NCI-H446 (cell line): ENCODE results near the gene SLCO2B1.
A peak's percentile ranks its signal among the peaks of the same experiment; 100 is the strongest.

Source experiments
- DNase-seq, 2 experiments: peaks; one replicate each; lab custom pipeline; 2025; lab: John Stamatoyannopoulos, UW

Gene SLCO2B1

DNA sequence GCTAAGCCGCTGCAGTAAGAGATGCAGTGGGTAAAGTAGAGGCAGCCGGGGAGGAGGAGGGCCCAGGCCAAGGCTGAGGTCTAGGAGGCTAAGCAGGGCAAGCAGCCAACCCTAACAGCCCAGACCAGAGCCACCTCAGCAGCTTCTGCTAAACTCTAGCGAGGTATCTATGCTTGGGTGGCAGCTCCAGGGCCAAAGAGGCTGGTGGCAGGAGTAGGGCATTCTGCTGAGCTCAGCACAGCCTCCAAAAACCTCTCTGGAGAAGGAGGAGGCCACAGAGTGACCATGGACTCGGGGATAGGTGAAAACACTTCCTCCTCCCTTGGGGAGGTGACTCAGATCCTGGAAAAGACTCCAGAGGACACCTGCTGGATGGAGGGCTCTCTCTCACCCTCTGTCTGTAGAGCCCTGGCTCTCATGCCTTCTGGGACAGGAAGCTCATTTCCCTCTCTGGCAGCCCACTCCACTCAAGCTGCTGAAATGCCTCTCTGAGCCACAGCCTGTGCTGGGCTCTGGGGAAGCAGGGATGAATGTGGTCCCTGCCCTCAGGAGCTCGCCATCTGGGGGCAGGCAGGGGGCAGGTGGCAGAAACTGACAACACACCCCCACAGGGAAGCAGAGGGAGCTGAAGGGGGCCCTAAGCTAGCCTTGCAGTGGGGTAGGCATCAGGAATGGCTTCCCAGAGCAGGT is 73.2 kb downstream of the SLCO2B1 start:
- peak in 1 of 2 experiments; percentile 38 for DNase-seq

DNA sequence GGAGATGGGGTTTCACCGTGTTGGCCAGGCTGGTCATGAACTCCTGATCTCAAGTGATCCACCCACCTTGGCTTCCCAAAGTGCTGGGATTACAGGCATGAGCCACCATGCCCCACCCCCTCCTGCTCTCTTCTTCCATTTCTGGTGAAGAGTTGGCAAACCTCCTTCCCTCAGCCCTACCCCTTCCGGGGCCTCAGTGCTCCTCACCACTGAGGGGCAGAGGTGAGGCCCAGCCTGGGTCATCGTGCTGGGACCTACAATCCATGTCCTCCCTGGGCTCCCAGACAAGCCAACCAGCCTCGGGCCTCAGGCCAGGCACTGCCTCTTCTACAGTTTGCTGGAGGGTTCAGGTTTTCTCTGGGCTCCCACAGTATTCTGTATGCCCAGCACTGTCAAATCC is 74.9 kb downstream of the SLCO2B1 start:
- no peak for DNase-seq

DNA sequence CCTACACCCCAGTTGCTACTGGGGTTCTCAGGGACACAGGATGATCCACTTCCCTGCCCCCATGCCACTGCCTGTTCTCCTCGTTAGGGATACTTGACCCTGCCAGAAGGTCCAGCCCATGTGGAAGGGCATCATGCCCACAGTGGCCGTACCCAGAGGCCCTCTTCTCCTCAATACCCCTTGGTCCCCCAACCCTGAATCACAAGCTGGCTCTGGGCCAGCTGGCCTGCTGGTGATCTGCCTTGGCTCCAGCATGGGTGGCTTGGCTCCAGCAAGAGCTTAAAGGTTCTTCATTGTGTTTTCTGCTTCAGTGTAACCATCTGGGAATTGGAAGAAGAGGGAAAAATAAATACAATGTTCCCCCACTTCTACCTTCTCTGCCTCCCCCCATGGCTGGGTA is 78.6 kb downstream of the SLCO2B1 start:
- peak; percentile 71 to 86 for DNase-seq

DNA sequence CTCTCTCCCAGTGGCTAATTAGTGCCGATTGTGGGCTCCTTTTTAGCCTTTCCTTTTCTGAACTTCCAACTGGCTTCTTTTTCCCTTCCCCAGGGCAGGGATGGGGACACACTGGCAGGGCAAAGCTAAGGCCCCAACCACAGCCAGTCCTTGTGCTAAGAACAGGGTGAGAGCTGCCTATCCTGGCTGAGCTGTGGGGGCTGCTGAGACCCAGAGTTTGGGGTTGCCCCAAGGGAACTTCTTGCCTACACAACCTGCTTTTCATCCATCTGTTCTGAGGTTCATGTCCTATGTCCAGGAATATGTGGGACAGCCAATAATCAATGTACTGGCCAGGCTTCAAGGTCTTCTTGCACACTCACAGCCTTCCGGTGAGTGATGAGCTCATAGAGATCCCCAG is 79.7 kb downstream of the SLCO2B1 start:
- no peak for DNase-seq

DNA sequence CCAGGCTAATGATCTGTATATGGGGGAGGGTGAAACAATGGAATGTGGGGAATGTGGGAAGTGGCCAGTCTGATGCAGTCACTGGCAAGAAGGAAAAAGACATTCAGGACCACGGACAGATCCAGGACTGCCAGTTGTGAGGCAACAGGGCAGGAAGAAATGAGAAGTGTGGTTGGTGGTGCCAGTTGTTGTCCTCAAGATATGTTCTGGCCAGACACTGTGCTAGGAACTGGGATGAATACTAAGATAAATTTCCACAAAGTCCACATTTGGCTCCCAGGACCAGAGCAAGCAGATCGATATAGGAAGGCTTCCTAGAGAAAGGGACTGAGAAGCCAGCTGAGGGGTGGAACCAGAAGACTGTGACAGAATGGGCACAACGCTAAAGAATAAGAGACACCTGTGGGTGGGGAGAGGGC is 82.9 kb downstream of the SLCO2B1 start:
- peak in 1 of 2 experiments; percentile 10 for DNase-seq

DNA sequence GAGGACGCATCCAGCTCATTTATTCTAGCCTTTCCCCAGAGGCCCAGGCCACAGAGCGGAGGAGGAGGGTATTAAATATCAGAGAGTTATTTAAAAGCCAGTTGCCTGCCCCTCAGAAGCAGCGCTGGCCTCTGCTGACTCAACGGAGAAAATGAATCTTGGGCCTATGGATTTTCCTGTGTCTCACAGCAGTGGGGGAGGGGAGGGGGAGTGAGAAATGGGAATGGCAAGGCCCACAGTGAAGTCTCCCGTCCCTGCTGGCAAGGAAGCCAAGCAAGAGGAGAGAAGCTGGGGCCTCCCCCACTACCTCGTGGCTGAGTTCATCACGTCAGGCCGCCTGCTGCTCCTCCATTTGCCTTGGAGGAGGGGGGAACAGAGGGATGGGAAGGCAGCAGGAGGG is 85.2 kb downstream of the SLCO2B1 start:
- DNase-seq = peak in 1 of 2 experiments; percentile 56

DNA sequence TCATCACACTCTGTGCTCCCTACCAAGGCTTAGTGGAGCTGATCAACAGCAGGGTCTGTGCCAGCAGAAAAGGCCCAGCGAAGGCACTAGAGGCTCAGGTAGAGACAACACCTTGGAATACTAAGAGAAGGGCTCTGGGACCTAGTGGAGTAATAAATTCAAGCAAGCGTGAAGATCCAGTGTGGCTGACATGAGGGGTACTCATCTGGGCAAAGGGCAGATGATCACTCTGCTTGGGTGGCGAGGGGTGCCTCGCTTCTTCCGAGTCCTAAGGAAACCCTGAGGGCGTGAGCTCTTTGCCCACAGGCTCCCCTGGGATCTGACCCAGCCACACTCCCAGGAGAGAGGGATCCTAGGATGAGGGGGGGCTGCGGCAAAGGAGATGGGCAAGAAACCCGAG is 86.1 kb downstream of the SLCO2B1 start:
- no peak for DNase-seq

DNA sequence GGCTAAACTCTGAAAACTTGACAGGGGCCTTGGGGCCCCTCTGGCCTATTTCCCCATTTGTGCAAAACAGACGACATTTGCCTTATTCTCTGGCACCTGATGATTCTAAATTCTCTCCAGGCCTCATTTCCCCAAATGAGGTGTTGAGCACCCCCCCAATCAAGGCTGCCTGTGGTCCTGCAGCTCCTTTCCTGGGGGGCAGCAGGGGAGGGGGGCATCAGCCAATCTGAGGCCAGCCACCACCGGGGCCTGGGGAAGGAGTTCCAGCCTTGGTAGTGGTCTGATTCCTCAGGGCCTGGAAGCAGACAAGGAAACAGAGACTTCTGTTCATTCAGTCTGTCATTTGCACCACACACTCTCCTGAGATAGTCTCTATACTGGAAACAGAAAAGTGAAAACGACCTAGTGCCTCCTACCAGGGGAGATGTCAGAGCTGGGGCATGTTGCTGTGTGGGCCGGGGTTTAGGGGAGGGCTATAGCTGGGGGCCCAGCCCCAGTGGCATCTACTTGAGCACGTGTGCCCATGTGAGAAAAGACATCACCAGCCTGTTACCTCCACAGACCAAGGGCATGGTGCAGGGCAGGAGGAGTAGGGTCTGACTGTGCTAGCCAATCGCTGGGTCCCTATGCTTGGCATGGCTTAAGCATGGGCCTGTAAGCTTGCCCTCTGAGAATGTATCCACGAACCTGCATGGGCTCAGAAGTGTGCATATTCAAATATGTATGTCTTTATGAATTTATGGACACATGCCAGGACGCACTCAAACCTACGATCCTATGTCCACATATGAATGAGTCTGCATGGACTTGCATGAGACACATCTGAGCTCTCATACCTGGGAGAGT is 87.9 kb downstream of the SLCO2B1 start:
- DNase-seq = no peak

DNA sequence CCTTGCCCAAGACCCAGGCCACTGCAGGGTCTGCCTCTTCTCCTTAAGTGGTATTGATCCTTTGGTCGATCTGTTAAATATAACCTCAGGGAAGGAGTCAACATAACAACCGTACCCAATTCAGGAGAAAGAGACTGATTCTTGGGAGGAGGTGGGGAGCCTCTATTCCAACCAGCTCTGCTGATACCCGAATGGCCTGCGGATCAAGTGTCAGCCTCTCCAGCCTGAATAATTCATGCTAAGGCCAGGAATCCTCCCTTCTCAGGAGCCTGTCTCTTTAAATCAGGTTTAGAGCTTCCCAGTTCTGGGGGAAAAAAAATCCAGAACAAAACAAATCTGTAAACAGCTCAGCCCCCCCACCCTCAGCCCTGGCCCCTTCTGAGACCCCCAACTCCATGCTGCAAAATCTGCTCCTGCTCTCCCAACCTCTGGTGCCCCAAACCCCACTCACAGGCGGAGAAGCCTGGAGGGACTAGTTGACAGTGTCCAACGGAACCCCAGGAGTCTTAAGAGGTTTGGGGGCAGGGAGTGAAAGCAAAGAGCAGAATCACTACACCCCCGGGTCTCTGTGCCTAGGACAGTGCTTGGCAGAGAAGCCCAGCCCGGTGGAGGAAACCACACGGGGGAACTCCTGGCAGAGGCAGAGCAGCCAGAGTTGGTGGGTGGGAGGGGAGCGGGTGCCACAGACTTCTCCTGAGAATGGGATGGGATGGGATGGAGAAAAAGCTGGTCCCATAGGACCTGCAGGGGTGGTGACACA is 88.8 kb downstream of the SLCO2B1 start:
- DNase-seq = no peak

DNA sequence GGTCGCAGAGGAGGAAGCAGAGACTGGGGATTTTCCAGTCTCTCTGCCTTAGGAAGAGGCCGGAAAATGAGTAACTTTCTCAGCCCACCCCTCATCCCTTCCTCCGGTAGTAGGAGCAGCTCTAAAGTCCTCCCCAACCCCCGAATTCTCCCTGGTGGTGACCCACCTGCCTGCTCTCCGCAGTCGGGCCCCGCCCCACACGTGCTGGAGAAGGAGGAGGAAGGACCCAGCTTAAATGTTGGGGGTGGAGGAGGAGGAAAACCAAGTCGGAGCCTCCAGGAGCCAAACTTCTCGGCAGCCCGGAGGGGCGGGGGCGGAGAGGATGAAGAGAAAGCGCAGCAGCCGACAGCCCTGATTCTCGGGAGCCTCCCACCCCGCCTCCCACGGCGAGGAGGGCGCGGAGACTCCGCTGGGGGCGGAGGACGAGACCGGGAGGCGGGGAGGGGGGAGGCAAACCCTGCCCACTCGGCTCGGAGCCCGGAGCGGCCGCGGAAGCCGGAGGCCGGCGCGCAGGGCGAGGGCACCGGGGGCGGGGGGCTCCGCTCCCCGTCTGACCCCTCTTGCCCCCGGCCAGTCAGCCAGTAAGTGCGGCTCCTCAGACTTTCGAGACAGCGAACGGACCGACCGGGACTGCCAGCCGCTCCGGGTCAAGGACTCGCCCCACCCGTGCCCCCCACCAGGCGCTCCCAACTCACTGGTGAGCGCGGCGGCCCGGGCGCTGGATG is 89.6 kb downstream of the SLCO2B1 start, which contains the start of gene TPBGL:
TSS of gene TPBGL (plus strand) at position 464 of the 725 bp plus-strand sequence. CDS start 276 bp downstream, outside the sequence.
- peak in 1 of 2 experiments; percentile 77 for DNase-seq

DNA sequence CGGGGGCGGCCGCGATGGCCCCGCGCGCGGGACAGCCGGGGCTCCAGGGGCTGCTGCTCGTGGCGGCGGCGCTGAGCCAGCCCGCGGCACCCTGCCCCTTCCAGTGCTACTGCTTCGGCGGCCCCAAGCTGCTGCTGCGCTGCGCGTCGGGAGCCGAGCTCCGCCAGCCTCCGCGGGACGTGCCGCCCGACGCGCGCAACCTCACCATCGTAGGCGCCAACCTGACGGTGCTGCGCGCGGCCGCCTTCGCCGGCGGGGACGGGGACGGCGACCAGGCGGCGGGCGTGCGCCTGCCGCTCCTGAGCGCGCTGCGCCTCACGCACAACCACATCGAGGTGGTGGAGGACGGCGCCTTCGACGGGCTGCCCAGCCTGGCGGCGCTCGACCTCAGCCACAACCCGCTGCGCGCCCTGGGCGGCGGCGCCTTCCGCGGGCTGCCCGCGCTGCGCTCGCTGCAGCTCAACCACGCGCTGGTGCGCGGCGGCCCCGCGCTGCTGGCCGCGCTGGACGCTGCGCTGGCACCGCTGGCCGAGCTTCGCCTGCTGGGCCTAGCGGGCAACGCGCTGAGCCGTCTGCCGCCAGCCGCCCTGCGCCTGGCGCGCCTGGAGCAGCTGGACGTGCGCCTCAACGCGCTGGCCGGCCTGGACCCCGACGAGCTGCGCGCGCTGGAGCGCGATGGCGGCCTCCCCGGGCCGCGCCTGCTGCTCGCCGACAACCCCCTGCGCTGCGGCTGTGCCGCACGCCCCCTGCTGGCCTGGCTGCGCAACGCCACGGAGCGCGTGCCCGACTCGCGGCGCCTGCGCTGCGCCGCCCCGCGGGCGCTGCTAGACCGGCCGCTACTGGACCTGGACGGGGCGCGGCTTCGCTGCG is 90.4 kb downstream of the SLCO2B1 start:
- DNase-seq = peak; percentile 59 to 92

DNA sequence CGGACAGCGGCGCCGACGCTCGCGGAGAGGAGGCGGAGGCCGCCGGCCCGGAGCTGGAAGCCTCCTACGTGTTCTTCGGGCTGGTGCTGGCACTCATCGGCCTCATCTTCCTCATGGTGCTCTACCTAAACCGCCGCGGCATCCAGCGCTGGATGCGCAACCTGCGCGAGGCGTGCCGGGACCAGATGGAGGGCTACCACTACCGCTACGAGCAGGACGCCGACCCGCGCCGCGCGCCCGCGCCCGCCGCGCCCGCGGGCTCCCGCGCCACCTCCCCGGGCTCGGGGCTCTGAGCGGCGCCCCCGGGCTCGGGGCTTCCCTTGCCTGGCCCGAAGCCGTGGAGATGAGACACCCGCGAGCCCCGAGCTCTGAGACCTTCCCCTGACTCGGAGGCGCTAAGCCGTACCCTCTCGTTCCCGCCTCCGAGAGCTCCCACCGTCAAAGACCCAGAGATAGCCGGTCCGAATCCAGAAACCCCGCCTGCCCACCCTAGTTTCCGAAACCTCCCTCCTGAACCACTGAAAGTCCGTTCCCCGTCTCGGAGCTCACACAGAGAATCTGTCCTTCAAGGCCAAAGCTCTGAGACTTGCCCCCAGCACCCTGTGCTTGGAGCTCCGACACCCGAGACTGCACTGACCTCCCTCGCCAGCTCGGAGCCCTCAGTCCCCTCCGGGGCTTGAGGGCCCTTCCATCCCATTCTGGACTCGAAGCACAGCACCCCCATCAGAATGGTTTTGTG is 91.2 kb downstream of the SLCO2B1 start:
- DNase-seq = peak in 1 of 2 experiments; percentile 17

DNA sequence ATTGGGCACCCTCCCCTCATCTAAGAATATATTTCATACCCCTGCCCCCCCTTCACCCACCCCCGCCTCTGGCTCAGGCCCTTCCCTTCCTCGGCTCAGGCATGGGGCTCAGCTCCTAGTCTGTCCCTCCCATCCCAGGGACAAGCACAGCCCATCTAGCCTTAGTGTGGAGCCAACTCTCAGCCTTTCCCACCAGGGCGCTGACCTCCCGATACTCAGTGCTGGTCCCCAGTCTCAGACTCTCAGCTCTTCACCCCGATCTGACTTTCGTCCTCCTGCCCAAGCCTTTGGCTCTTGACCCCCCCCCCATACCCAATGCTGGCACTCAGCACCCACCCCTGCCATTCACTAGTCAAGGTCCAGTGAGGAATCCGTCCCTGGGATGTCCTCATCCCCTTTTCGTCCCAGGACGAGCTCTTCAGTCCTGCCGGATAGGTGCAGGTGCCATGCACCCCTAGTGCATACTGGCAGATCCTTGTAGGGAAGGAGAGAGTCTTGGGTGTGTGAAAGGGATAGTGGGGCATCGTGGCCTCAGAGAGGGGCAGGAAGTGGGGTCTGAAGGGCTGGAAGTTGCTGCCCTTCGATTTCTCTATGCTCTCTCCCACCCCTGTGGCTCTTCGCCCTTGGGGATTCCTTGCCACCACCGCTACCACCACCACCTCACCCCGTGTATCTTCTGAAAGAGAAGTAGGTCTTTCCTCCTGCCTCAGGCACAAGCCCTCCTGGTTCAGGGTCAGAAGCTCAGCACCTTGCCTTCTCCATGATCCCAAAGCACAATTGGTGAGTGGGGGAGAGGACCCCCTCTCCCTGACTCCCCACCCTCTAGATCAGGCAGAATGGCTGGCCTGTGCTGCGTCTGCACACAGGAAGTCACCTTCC is 92.1 kb downstream of the SLCO2B1 start:
- DNase-seq = no peak

DNA sequence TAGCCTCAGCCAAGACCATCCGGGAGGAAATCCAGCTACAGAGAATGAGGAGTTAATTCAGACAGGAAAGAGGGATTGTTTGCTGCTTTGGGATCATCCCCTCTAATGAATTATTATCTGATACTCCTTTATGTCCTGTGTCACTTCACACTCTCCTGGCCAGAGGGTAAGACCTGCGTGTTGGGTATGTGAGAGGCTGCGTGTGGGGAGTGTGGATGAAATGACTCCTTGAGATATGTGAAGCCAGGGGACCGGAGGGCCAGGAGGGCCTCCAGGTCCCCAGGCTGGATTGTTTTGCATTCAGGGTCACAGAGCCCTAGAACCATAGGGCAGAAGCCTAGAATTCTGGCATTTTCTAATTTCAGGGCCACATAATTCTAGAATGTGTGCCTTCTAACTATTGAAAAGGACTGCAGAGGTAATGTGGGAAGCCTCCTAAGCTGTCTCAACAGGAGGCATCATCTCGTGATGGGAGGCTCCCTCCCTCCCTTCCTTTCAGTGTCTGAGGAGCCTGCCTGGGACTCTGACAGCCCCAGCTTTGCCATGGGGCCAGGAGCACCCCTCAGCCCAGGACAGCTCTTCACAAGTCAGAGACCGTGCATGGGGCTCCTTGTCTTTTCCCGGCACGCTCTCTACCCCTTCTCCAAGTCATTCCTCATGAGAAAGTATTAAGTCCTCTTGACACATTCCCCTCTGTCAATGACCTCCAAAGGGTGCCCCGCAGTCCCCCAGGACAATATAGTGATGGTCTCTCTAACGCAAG is 93.3 kb downstream of the SLCO2B1 start:
- no peak for DNase-seq

DNA sequence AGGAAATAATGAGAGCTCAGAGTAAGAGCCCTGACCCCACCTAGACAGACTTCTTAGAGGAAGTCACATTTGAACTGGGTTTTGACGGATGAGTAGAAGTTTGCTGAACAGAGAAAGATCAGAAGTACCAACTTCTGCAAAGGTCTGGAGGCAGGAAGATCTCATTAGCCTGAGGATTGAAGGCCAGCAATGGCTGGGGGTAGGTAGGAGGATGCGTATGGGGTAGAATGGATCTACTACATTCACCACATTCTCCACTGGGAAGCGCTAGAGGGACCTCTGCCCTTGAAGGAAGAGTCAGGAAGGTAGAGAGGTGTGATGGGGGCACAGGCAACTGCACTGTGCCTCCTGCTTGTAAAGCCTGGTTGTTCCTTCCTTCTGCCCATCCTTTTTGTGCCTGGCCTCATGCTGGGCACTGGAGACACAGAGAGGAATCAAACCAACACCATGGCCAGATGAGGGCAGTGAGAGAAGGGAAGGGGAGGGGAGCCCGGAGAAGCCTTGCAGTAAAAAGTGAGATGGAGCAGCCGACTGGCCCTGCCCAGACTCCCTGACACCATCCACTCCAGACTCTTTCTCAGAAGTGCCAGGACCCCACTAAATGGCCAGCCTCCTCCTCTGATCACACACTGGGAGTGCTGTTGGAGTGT is 94.6 kb downstream of the SLCO2B1 start:
- DNase-seq = no peak

DNA sequence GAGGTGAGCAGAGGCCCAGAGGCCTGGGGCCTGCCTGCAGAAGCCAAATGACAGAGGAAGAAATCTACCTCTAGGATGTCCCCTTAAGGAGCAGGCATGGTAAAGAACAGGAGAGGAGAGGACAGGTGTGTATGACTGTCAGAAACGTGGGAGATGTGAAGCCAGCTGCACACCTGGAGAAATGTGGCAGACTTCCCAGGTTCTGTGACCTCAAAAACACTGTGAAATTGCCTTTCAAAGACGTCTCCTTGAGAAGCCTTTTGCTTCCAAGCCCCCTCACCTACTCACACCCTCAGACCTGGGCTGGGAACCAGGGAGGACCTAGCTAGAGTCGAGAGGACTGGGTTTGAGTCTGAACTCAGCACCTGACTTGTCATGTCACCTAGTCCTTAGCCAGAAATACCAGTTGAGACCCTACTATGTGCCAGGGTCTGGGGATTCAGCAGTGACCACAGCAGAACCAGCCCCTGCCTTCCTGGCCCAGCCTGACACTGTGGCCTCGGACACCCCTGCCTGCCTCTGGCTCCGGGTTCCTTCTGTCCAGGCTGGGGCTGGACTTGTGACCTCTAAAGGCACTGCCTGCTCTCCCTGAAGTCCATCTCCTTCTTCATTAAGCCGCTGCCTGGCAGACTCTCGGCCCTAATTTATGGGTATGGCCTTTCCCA is 95.2 kb downstream of the SLCO2B1 start:
- no peak for DNase-seq

DNA sequence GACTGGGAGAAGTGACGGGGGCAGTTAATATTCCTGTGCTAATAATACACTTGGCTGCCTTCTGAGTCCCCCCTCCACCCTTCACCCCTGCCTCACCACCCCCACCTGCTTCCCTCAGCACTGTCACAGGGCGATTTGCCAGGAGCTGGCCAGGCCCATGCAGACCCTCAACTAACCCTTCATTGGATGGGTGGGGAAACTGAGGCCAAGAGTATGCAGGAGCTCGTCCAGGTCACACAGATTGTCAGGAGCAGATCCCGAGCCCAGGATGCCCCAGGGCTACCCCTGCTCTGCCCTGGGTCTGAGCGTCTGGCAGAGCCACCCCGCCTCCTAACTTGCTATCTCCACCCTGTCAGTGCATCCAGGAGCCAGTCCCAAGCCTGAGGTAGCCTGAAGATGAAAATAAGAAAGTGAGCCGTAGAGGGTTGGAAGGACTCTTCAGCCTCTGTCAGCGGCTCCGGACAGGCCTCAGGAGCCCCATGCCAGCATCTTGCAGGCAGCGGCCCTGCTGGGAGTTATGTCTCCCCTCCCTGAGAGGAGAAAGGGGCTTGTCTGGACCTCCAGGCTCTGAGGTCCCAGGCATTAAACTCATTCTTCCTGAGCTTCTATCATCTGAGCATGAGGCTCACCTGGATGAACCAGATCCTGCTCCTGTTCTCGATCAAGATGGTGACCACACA is 95.9 kb downstream of the SLCO2B1 start:
- DNase-seq = no peak
